ENCODE results near the gene FASTK. TPM values are rescaled to one million over a fixed set of nuclear protein-coding genes. Genes with fewer than 3 reads are reported as not detected.

Gene FASTK
- total RNA-seq, 1 donor, result 86.0 TPM

GRCh38 chr7:151099486-151100211, 19.0 kb upstream of the FASTK start:
- TF ChIP-seq CTCF (IDR thresholded peaks at IDR 0.05; ENCODE audit: insufficient read depth, low read length), result no peak
- DNase-seq (ENCODE audit: low read depth), result no peak
- H3K4me3 ChIP-seq (ENCODE audit: low read depth, low read length), result no peak overlapping the region

GRCh38 chr7:151095828-151096475, 15.3 kb upstream of the FASTK start:
- DNase-seq (ENCODE audit: low read depth), result no peak
- no peak for TF ChIP-seq CTCF (IDR thresholded peaks at IDR 0.05; ENCODE audit: insufficient read depth, low read length)
- H3K4me3 ChIP-seq (ENCODE audit: low read depth, low read length), result no peak overlapping the region

- no peak for TF ChIP-seq CTCF (IDR thresholded peaks at IDR 0.05; ENCODE audit: insufficient read depth, low read length)
- no peak for DNase-seq (ENCODE audit: low read depth)
- H3K4me3 ChIP-seq (ENCODE audit: low read depth, low read length), result no peak overlapping the region
These were observed 14.7 kb upstream of the FASTK start for GRCh38 chr7:151095123-151095797.

- H3K4me3 ChIP-seq (ENCODE audit: low read depth, low read length), result no peak overlapping the region
- no peak for TF ChIP-seq CTCF (IDR thresholded peaks at IDR 0.05; ENCODE audit: insufficient read depth, low read length)
- no peak for DNase-seq (ENCODE audit: low read depth)
These were observed 14.1 kb upstream of the FASTK start for GRCh38 chr7:151094675-151095074.

- no peak overlapping the region for H3K4me3 ChIP-seq (ENCODE audit: low read depth, low read length)
- no peak for DNase-seq (ENCODE audit: low read depth)
- no peak for TF ChIP-seq CTCF (IDR thresholded peaks at IDR 0.05; ENCODE audit: insufficient read depth, low read length)
These were observed 13.1 kb upstream of the FASTK start for GRCh38 chr7:151093748-151094147.

GRCh38 chr7:151091988-151092387, 11.4 kb upstream of the FASTK start:
- no peak for TF ChIP-seq CTCF (IDR thresholded peaks at IDR 0.05; ENCODE audit: insufficient read depth, low read length)
- DNase-seq (ENCODE audit: low read depth), result no peak
- H3K4me3 ChIP-seq (ENCODE audit: low read depth, low read length), result no peak overlapping the region

Data from fibroblast of the aortic adventitia (primary cell).